ENCODE data around the gene TRIM26. TPM values are rescaled to one million over a fixed set of nuclear protein-coding genes. Genes with fewer than 3 reads are reported as not detected.

TRIM26 gene
- polyA plus RNA-seq, 1 of the 3 experiments (the other 2 are of a cell fraction): 26.1 TPM

DNA sequence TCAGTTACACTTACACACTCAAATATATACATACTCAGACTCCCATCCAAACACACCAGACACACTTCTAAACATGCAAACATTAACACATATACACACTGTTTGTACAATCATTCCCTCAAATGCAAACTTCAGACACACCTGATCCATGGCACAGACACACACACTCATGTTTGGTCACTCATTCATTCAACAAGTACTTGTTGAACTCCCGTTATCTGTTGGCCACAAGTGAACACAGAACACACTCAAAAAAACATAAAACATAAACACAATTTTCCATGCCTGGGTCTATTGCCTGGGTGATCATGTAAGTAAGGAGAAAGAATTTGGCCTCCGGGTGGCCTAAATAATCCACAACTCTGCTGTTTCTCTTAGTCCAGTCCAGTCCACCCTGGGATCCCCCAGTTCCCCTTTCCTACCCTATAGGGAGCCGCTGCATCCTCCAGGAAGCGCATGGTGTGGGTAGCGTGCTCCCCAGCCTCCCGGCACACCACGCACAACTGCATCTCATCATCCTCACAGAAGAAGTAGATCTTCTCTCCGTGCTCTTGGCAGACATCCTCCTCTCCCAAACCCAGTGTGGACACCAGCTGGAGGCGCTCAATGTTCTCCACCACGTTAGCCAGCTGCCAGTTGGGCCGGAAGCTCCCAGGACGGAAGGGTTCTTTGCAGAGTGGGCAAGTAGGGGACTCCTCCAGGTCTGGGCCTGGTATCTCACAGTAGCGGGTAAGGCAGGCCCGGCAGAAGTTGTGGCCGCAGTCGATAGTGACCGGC, 53.0 kb downstream of the TRIM26 start (continued):
- TF ChIP-seq, protein P1, sequence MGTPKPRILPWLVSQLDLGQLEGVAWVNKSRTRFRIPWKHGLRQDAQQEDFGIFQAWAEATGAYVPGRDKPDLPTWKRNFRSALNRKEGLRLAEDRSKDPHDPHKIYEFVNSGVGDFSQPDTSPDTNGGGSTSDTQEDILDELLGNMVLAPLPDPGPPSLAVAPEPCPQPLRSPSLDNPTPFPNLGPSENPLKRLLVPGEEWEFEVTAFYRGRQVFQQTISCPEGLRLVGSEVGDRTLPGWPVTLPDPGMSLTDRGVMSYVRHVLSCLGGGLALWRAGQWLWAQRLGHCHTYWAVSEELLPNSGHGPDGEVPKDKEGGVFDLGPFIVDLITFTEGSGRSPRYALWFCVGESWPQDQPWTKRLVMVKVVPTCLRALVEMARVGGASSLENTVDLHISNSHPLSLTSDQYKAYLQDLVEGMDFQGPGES (IDR thresholded peaks at IDR 0.05; ENCODE audit: low read depth, low read length): no peak
- TF ChIP-seq, protein P2, sequence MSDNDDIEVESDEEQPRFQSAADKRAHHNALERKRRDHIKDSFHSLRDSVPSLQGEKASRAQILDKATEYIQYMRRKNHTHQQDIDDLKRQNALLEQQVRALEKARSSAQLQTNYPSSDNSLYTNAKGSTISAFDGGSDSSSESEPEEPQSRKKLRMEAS (IDR thresholded peaks at IDR 0.05; ENCODE audit: low read depth): no peak
- TF ChIP-seq RXRA (IDR thresholded peaks at IDR 0.05; ENCODE audit: borderline replicate concordance, low read depth): no peak

DNA sequence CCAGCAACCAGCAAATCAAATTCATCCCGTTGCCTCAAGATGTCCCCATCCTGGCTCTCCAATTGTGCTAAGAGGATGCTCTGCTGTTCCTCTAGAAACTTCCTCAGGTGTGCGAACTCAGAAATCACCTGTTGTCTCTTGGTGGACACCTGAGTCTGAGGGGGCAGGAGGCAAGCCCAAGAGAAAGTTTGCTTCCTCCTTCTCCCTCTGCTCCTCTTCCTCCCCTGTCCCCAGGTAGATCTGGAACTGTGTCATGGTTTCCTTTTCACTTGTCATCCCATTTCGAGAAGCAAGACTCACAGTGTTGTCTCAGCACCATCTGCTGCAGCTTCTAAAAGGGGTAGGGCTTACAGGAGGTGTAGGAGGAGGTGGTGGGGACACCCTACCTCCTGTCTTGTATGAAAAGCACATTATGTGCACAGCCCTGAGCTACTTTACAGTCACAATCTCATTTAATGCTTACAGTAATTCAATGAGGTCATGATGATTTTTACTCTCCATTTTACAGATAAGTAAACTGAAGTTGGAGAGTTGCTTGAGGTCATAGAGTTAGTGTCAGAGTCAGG, 54.6 kb downstream of the TRIM26 start:
- Histone ChIP-seq H3K4me2 (no peak overlapping the region), H3K9me3 (no peaks in the 10 kb centered on the region), H3F3A (replicated peaks; ENCODE audit: insufficient read depth) (no peaks in the 10 kb centered on the region), H3K27me3 (ENCODE audit: insufficient read depth) (peaks cover 43% of the 10 kb centered on the region; the same call in 1 of the 2 replicates), H4K20me1 (ENCODE audit: insufficient read depth) (no peaks in the 10 kb centered on the region), H3K4me3 (ENCODE audit: low read depth in 2 of 2, low read length in 1 of 2) (no peak overlapping the region), H3K4me1 (ENCODE audit: control insufficient read depth in 1 of 2, insufficient read depth in 2 of 2, low read depth in 1 of 2, low read length in 1 of 2) (no peaks in the 10 kb centered on the region; a peak in 1 of 4 replicates), H3K36me3 (replicated peaks in 1 of 2; ENCODE audit: control insufficient read depth in 1 of 2, insufficient read depth in 2 of 2, low read length in 1 of 2) (no peaks in the 10 kb centered on the region), H3K9me2 (no peaks in the 10 kb centered on the region), H3K27ac (ENCODE audit: low read depth in 2 of 2, low read length in 1 of 2) (no peak overlapping the region), H3K9ac (no peak overlapping the region), H2AFZ (ENCODE audit: low read depth) (no peak overlapping the region), H3K79me2 (ENCODE audit: insufficient read depth) (no peaks in the 10 kb centered on the region)
- CTCF ChIA-PET: interaction anchor here (0.7 to 1.4 kb wide), 2 partner anchors 28 to 144 kb away, joined by 3 to 5 read pairs; no protein-coding TSS in a partner anchor
- WGBS (ENCODE audit: low lambda C conversion rate): 8% methylated on average over 3 of the region's 3 CpGs
- DNase-seq: no peak
- TF ChIP-seq, protein P3, sequence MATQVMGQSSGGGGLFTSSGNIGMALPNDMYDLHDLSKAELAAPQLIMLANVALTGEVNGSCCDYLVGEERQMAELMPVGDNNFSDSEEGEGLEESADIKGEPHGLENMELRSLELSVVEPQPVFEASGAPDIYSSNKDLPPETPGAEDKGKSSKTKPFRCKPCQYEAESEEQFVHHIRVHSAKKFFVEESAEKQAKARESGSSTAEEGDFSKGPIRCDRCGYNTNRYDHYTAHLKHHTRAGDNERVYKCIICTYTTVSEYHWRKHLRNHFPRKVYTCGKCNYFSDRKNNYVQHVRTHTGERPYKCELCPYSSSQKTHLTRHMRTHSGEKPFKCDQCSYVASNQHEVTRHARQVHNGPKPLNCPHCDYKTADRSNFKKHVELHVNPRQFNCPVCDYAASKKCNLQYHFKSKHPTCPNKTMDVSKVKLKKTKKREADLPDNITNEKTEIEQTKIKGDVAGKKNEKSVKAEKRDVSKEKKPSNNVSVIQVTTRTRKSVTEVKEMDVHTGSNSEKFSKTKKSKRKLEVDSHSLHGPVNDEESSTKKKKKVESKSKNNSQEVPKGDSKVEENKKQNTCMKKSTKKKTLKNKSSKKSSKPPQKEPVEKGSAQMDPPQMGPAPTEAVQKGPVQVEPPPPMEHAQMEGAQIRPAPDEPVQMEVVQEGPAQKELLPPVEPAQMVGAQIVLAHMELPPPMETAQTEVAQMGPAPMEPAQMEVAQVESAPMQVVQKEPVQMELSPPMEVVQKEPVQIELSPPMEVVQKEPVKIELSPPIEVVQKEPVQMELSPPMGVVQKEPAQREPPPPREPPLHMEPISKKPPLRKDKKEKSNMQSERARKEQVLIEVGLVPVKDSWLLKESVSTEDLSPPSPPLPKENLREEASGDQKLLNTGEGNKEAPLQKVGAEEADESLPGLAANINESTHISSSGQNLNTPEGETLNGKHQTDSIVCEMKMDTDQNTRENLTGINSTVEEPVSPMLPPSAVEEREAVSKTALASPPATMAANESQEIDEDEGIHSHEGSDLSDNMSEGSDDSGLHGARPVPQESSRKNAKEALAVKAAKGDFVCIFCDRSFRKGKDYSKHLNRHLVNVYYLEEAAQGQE (IDR thresholded peaks at IDR 0.05; ENCODE audit: low read depth, low read length): no peak
- TF ChIP-seq, protein P4, sequence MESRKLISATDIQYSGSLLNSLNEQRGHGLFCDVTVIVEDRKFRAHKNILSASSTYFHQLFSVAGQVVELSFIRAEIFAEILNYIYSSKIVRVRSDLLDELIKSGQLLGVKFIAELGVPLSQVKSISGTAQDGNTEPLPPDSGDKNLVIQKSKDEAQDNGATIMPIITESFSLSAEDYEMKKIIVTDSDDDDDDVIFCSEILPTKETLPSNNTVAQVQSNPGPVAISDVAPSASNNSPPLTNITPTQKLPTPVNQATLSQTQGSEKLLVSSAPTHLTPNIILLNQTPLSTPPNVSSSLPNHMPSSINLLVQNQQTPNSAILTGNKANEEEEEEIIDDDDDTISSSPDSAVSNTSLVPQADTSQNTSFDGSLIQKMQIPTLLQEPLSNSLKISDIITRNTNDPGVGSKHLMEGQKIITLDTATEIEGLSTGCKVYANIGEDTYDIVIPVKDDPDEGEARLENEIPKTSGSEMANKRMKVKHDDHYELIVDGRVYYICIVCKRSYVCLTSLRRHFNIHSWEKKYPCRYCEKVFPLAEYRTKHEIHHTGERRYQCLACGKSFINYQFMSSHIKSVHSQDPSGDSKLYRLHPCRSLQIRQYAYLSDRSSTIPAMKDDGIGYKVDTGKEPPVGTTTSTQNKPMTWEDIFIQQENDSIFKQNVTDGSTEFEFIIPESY (IDR thresholded peaks at IDR 0.05; ENCODE audit: borderline replicate concordance, low read depth): no peak
- no peak for TF ChIP-seq GATA2 (CRISPR knock-in tag; IDR thresholded peaks at IDR 0.05)
- TF ChIP-seq CHD2 (IDR thresholded peaks at IDR 0.05; ENCODE audit: low read length, partially characterized antibody): no peak
- TF ChIP-seq, protein P5, sequence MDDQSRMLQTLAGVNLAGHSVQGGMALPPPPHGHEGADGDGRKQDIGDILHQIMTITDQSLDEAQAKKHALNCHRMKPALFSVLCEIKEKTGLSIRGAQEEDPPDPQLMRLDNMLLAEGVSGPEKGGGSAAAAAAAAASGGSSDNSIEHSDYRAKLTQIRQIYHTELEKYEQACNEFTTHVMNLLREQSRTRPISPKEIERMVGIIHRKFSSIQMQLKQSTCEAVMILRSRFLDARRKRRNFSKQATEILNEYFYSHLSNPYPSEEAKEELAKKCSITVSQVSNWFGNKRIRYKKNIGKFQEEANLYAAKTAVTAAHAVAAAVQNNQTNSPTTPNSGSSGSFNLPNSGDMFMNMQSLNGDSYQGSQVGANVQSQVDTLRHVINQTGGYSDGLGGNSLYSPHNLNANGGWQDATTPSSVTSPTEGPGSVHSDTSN (IDR thresholded peaks at IDR 0.05): no peak
- no peak for TF ChIP-seq NFIC (IDR thresholded peaks at IDR 0.05; ENCODE audit: borderline replicate concordance)
- no peak for TF ChIP-seq POLR2AphosphoS5 (IDR thresholded peaks at IDR 0.05; ENCODE audit: low read depth, low read length)
- TF ChIP-seq MXI1 (IDR thresholded peaks at IDR 0.05; ENCODE audit: low read depth, low read length): no peak
- no peak for TF ChIP-seq EZH2phosphoT487 (IDR thresholded peaks at IDR 0.05; ENCODE audit: borderline replicate concordance, low read depth)
- no peak for TF ChIP-seq RFX5 (IDR thresholded peaks at IDR 0.05; ENCODE audit: low read length)
- TF ChIP-seq, protein P6, sequence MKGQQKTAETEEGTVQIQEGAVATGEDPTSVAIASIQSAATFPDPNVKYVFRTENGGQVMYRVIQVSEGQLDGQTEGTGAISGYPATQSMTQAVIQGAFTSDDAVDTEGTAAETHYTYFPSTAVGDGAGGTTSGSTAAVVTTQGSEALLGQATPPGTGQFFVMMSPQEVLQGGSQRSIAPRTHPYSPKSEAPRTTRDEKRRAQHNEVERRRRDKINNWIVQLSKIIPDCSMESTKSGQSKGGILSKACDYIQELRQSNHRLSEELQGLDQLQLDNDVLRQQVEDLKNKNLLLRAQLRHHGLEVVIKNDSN (IDR thresholded peaks at IDR 0.05; ENCODE audit: borderline replicate concordance, low read depth): no peak
- TF ChIP-seq TAF1 (IDR thresholded peaks at IDR 0.05; ENCODE audit: borderline replicate concordance, low read depth, low read length): no peak
- no peak for TF ChIP-seq RCOR1 (IDR thresholded peaks at IDR 0.05; ENCODE audit: low read length)
- POLR2A ChIA-PET: no interaction called here

All from SK-N-SH (cell line).